ENCODE measurements around the gene KCNH1. TPM values are rescaled to one million over a fixed set of nuclear protein-coding genes. Genes with fewer than 3 reads are reported as not detected.

KCNH1 gene
- total RNA-seq, 1 donor from 2014 or later: 6.3 TPM

DNA sequence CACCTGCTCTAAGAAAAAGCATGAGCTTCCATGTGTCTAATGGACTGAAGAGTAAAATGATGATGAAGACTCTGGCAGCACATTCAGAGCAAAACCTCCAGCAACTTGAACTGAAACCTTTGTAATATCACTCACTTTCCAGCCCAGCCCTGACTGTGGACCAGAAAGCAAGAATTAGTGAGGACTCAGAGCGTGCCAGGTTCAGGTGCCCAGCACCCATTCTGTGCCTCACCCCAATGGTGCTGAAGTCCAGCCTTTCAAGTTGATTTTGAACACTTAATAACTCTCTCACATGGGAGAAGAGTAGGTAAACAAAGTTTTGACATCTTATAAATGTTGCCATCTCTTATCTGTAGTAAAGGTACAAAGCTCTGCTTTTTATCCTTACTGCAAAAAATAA is 350.0 kb downstream of the KCNH1 start:
- TF ChIP-seq, protein P1, sequence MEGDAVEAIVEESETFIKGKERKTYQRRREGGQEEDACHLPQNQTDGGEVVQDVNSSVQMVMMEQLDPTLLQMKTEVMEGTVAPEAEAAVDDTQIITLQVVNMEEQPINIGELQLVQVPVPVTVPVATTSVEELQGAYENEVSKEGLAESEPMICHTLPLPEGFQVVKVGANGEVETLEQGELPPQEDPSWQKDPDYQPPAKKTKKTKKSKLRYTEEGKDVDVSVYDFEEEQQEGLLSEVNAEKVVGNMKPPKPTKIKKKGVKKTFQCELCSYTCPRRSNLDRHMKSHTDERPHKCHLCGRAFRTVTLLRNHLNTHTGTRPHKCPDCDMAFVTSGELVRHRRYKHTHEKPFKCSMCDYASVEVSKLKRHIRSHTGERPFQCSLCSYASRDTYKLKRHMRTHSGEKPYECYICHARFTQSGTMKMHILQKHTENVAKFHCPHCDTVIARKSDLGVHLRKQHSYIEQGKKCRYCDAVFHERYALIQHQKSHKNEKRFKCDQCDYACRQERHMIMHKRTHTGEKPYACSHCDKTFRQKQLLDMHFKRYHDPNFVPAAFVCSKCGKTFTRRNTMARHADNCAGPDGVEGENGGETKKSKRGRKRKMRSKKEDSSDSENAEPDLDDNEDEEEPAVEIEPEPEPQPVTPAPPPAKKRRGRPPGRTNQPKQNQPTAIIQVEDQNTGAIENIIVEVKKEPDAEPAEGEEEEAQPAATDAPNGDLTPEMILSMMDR (IDR thresholded peaks at IDR 0.05): no peak
- Mint-ChIP-seq H3K27me3 (ENCODE audit: low read depth) (no peaks in the 10 kb centered on the region), H3K27ac (ENCODE audit: unreplicated experiment) (no peak overlapping the region), H3K4me3 (ENCODE audit: unreplicated experiment) (no peak overlapping the region), H3K9me3 (ENCODE audit: low read depth) (no peaks in the 10 kb centered on the region), H3K36me3 (ENCODE audit: low read depth) (no peaks in the 10 kb centered on the region), H3K4me1 (ENCODE audit: low read depth) (no peaks in the 10 kb centered on the region)
- DNase-seq (ENCODE audit: low spot score): no peak

DNA sequence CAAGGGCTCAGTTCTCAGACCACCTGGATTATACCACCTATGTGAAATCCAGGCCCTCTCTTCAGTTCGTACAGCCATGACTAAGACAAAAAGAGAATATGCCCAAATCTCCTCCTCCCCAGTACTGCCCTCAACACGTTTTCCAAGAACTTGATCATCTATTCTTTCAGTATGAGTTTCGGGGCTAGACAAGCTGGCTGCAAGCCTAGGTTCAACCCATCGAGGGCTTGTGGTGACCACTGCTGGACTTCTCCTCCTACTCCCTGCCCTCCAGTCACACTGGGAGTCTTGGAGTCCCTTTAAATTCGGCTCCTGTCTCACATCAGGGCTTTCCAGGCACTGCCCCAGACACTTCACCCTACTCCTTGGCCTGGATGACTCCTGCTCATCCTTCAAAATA is 352.3 kb downstream of the KCNH1 start:
- Mint-ChIP-seq H3K36me3 (ENCODE audit: low read depth) (no peaks in the 10 kb centered on the region), H3K27ac (ENCODE audit: unreplicated experiment) (no peak overlapping the region), H3K4me3 (ENCODE audit: unreplicated experiment) (no peak overlapping the region), H3K4me1 (ENCODE audit: low read depth) (no peaks in the 10 kb centered on the region), H3K27me3 (ENCODE audit: low read depth) (no peaks in the 10 kb centered on the region), H3K9me3 (ENCODE audit: low read depth) (no peaks in the 10 kb centered on the region)
- TF ChIP-seq, protein P1 (IDR thresholded peaks at IDR 0.05): no peak
- DNase-seq (ENCODE audit: low spot score): no peak

DNA sequence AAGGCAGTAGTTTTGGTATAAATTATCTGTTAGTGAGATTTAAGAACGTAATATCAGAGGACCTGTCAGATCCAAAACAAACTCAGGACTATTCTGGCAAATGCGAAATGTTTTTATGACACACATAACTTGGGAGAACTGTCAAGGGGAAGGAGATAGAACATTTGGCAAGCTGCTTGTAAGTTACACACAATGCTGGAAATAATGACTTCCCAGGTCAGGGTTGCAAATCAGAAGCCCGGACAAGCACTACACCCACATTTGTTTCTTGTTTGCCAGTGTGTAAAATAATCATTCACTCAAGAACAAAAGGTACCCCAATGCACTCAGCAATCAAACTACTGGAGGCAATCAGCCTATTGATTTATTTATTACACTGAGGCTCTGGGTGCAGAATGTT is 354.7 kb downstream of the KCNH1 start:
- Mint-ChIP-seq H3K27ac (ENCODE audit: unreplicated experiment) (no peak overlapping the region), H3K4me3 (ENCODE audit: unreplicated experiment) (no peak overlapping the region), H3K36me3 (ENCODE audit: low read depth) (no peaks in the 10 kb centered on the region), H3K27me3 (ENCODE audit: low read depth) (no peaks in the 10 kb centered on the region), H3K4me1 (ENCODE audit: low read depth) (no peaks in the 10 kb centered on the region), H3K9me3 (ENCODE audit: low read depth) (no peaks in the 10 kb centered on the region)
- DNase-seq (ENCODE audit: low spot score): no peak
- TF ChIP-seq, protein P1 (IDR thresholded peaks at IDR 0.05): no peak

DNA sequence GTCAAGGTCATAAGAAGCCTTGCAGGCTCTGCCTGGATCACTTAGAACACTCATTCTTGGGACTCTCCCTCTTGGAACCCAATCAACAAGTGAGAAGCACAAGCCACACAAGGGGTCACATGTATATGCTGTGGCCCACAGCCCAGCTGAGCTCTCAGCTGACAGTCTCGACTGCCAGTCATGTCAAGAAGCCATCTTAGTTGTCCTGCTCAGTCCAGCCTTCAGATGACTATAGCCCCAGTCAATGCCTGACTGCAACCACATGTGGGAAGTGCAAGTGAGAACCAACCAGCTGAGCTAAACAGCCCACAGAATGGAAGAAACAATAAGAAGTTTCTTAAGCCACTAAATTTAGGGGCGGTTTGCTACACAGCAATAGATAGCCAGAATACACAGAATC is 356.0 kb downstream of the KCNH1 start:
- Mint-ChIP-seq H3K4me3 (ENCODE audit: unreplicated experiment) (no peak overlapping the region), H3K36me3 (ENCODE audit: low read depth) (no peaks in the 10 kb centered on the region), H3K27me3 (ENCODE audit: low read depth) (no peaks in the 10 kb centered on the region), H3K9me3 (ENCODE audit: low read depth) (no peaks in the 10 kb centered on the region), H3K27ac (ENCODE audit: unreplicated experiment) (no peak overlapping the region), H3K4me1 (ENCODE audit: low read depth) (no peaks in the 10 kb centered on the region)
- DNase-seq (ENCODE audit: low spot score): no peak
- TF ChIP-seq, protein P1 (IDR thresholded peaks at IDR 0.05): no peak

DNA sequence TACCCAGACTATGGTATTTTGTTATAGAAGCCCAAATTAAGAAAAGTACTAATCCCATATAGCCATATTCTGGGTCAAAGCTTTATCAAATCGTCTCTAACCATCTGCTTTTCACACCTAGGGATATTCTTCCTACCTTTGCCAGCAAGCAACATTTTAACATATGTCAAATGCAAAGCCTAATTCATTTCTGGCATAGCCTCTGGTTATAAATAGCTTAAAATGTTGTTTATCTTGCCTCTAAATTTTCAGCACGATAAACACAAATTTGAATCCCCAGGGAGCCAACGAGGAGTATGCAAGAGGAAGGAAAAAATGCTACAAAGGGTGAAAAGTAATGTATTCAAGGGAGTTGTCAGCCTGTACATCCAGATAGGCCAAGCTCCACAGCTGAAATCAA is 357.2 kb downstream of the KCNH1 start:
- no peak overlapping the region for H3K27ac Mint-ChIP-seq (ENCODE audit: unreplicated experiment)
- TF ChIP-seq, protein P1 (IDR thresholded peaks at IDR 0.05): no peak
- no peak overlapping the region for H3K4me3 Mint-ChIP-seq (ENCODE audit: unreplicated experiment)
- H3K9me3 Mint-ChIP-seq (ENCODE audit: low read depth): no peaks in the 10 kb centered on the region
- H3K4me1 Mint-ChIP-seq (ENCODE audit: low read depth): no peaks in the 10 kb centered on the region
- H3K36me3 Mint-ChIP-seq (ENCODE audit: low read depth): no peaks in the 10 kb centered on the region
- no peak for DNase-seq (ENCODE audit: low spot score)
- H3K27me3 Mint-ChIP-seq (ENCODE audit: low read depth): no peaks in the 10 kb centered on the region
